DND-41 (cell line): ENCODE measurements around the gene ZNRF4.

Experiments used
- EZH2 ChIP-seq: IDR thresholded peaks from 3 replicates; pipeline ENCODE4 v1.6.1; 2012; ENCODE audit warnings: borderline replicate concordance, low read depth, mild to moderate bottlenecking, moderate library complexity, low read length, inconsistent platforms; ENCODE audit not compliant: severe bottlenecking
- TF ChIP-seq, protein P1 (sequence below): IDR thresholded peaks from 2 replicates; pipeline ENCODE4 v1.5.1; 2012; ENCODE audit warnings: borderline replicate concordance, low read length, moderate library complexity, mild to moderate bottlenecking; ENCODE audit not compliant: poor library complexity, severe bottlenecking; ENCODE audit errors: extremely low read depth

- TF ChIP-seq, protein P1, sequence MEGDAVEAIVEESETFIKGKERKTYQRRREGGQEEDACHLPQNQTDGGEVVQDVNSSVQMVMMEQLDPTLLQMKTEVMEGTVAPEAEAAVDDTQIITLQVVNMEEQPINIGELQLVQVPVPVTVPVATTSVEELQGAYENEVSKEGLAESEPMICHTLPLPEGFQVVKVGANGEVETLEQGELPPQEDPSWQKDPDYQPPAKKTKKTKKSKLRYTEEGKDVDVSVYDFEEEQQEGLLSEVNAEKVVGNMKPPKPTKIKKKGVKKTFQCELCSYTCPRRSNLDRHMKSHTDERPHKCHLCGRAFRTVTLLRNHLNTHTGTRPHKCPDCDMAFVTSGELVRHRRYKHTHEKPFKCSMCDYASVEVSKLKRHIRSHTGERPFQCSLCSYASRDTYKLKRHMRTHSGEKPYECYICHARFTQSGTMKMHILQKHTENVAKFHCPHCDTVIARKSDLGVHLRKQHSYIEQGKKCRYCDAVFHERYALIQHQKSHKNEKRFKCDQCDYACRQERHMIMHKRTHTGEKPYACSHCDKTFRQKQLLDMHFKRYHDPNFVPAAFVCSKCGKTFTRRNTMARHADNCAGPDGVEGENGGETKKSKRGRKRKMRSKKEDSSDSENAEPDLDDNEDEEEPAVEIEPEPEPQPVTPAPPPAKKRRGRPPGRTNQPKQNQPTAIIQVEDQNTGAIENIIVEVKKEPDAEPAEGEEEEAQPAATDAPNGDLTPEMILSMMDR, result no peak
- TF ChIP-seq EZH2, result no peak
Measured at GRCh38 chr19:5457709-5458108, 2.5 kb downstream of the ZNRF4 start.
